PFSK-1 (cell line): ENCODE measurements around the gene GRIN1.

Experiments used
- POLR2AphosphoS5 ChIP-seq: IDR thresholded peaks from 2 replicates; pipeline ENCODE4 v1.6.1; 2012; ENCODE audit warnings: low read depth, mild to moderate bottlenecking, control low read depth, low read length, moderate library complexity
- TAF1 ChIP-seq: IDR thresholded peaks from 2 replicates; pipeline ENCODE4 v1.6.1; 2012; ENCODE audit warnings: low read length, control low read depth, borderline replicate concordance; ENCODE audit not compliant: insufficient read depth

- no peak for TF ChIP-seq POLR2AphosphoS5
- no peak for TF ChIP-seq TAF1
Measured at GRCh38 chr9:137138058-137138721, 764 bp upstream of the GRIN1 start.
